A549 (cell line): ENCODE results near the gene KCNK3. TPM values are rescaled to one million over a fixed set of nuclear protein-coding genes. Genes with fewer than 3 reads are reported as not detected.

Experiments
- ATAC-seq, 2 experiments: fragments of 200-7000 bp in 1 of 2; fragments of >200 bp in 1 of 2; cut with Nextera tagmentation in 1 of 2; cut with Tn5 transposase in 1 of 2; 3 replicates each; pipeline versions ENCODE4 v1.8.0 to v1.9.1; 2018 to 2020; ENCODE audit warnings: mild to moderate bottlenecking in 1 of 2, moderate library complexity in 1 of 2
- CTCF ChIA-PET: fragments of 300-600 bp; sonication (Branson Sonifier 250); formaldehyde crosslinking; extraction: SDS; loops from one replicate; lab custom pipeline; 2021; ENCODE audit warnings: antibody characterized with exemption, inconsistent platforms; lab: Yijun Ruan, JAX
- POLR2A ChIA-PET: fragments of 350-600 bp; formaldehyde crosslinking; extraction: SDS; loops from one replicate; lab custom pipeline; 2021; ENCODE audit warnings: antibody characterized with exemption, inconsistent platforms; lab: Yijun Ruan, JAX
- DNase-seq, 2 experiments: peaks; one replicate each; pipeline versions ENCODE4 v3.0.0 to v3.0.0-alpha.2; 2011 to 2016; ENCODE audit warnings: low read depth in 1 of 2, low spot score in 1 of 2
- FAIRE-seq: peaks from 2 replicates; lab custom pipeline; 2011; peaks lifted over from hg19 to GRCh38; lab: Jason Lieb, UNC
- H3K27ac ChIP-seq, 2 experiments: fragments of >200 bp; sonication (Bioruptor Twin); formaldehyde crosslinking; 3 replicates each; pipeline ENCODE4 v1.5.1; 2016 to 2017
- H3K4me1 ChIP-seq: fragments of >200 bp; sonication (Bioruptor Twin); formaldehyde crosslinking; 3 replicates; pipeline ENCODE4 v1.6.1; 2016
- H3K4me2 ChIP-seq: fragments of >200 bp; sonication (Bioruptor Twin); formaldehyde crosslinking; 3 replicates; pipeline ENCODE4 v1.6.1; 2016
- H3K4me3 ChIP-seq: fragments of >200 bp; sonication (Bioruptor Twin); formaldehyde crosslinking; 3 replicates; pipeline ENCODE4 v1.5.1; 2016
- H3K9me3 ChIP-seq: fragments of >200 bp; sonication (Bioruptor Twin); formaldehyde crosslinking; 3 replicates; pipeline ENCODE4 v1.6.1; 2016
- BCL3 ChIP-seq: fragments of >200 bp; sonication (Bioruptor Twin); formaldehyde crosslinking; IDR thresholded peaks from 3 replicates; pipeline ENCODE4 v1.6.1; 2016
- CTCF ChIP-seq: fragments of >200 bp; sonication (Bioruptor Twin); formaldehyde crosslinking; IDR thresholded peaks from 3 replicates; pipeline ENCODE4 v1.5.1; 2016
- EHF ChIP-seq: fragments of 250-450 bp; sonication (Bioruptor Pico); IDR thresholded peaks from 2 replicates; pipeline ENCODE4 v1.5.0; 2020; ENCODE audit warnings: mild to moderate bottlenecking
- EP300 ChIP-seq, 2 experiments: fragments of >200 bp; sonication (Bioruptor Twin); formaldehyde crosslinking; IDR thresholded peaks; 2 replicates in 1 of 2; 3 replicates in 1 of 2; pipeline ENCODE4 v1.6.1; 2016 to 2017
- ESRRA ChIP-seq: fragments of 150-350 bp; IDR thresholded peaks from 2 replicates; pipeline ENCODE4 v1.6.1; 2014; ENCODE audit warnings: mild to moderate bottlenecking, low read length, borderline replicate concordance
- FOSB ChIP-seq: fragments of 250-450 bp; sonication (Bioruptor Pico); IDR thresholded peaks from 2 replicates; pipeline ENCODE4 v1.5.0; 2020; ENCODE audit warnings: mild to moderate bottlenecking, moderate library complexity
- FOSL2 ChIP-seq, 2 experiments: fragments of 450-650 bp in 1 of 2; fragments of >200 bp in 1 of 2; sonication (Bioruptor Twin) in 1 of 2; formaldehyde crosslinking; IDR thresholded peaks; 2 replicates each; pipeline versions ENCODE4 v1.5.0 to v1.6.1; 2016 to 2020; ENCODE audit warnings: mild to moderate bottlenecking in 1 of 2, moderate library complexity in 1 of 2
- GATA3 ChIP-seq: IDR thresholded peaks from 2 replicates; pipeline ENCODE4 v1.6.1; 2012; ENCODE audit warnings: borderline replicate concordance
- HDAC2 ChIP-seq: fragments of 200-600 bp; sonication (generic); IDR thresholded peaks from 2 replicates; pipeline ENCODE4 v1.6.1; 2016
- HES2 ChIP-seq: fragments of >200 bp; sonication (Bioruptor Twin); formaldehyde crosslinking; IDR thresholded peaks from 2 replicates; pipeline ENCODE4 v1.6.1; 2016
- HEYL ChIP-seq: fragments of 250-450 bp; sonication (Bioruptor Pico); IDR thresholded peaks from 2 replicates; pipeline ENCODE4 v1.8.0; 2021; ENCODE audit warnings: mild to moderate bottlenecking, moderate library complexity
- HOXA7 ChIP-seq: fragments of 250-450 bp; sonication (Bioruptor Pico); IDR thresholded peaks from 2 replicates; pipeline ENCODE4 v1.5.0; 2020; ENCODE audit warnings: mild to moderate bottlenecking, moderate library complexity
- HOXB13 ChIP-seq: fragments of 250-450 bp; sonication (Bioruptor Pico); IDR thresholded peaks from 2 replicates; pipeline ENCODE4 v1.5.0; 2020; ENCODE audit warnings: low read depth, mild to moderate bottlenecking, moderate library complexity
- HOXB5 ChIP-seq: fragments of 250-450 bp; sonication (Bioruptor Pico); IDR thresholded peaks from 2 replicates; pipeline ENCODE4 v1.5.0; 2020; ENCODE audit warnings: mild to moderate bottlenecking, moderate library complexity
- JUN ChIP-seq, 2 experiments: fragments of >200 bp; sonication (Bioruptor Twin); formaldehyde crosslinking; IDR thresholded peaks; 2 replicates in 1 of 2; 3 replicates in 1 of 2; pipeline ENCODE4 v1.6.1; 2016 to 2017
- JUNB ChIP-seq: fragments of >200 bp; sonication (Bioruptor Twin); formaldehyde crosslinking; IDR thresholded peaks from 2 replicates; pipeline ENCODE4 v1.6.1; 2016
- KDM5A ChIP-seq: fragments of 200-600 bp; sonication (generic); IDR thresholded peaks from 2 replicates; pipeline ENCODE4 v1.6.1; 2016; ENCODE audit warnings: antibody characterized with exemption, mild to moderate bottlenecking
- MAX ChIP-seq: IDR thresholded peaks from 2 replicates; pipeline ENCODE4 v1.6.1; 2012
- MYC ChIP-seq: IDR thresholded peaks from 2 replicates; pipeline ENCODE4 v1.6.1; 2012; ENCODE audit warnings: mild to moderate bottlenecking, inconsistent platforms, low read length, improper control_type of control experiment, borderline replicate concordance
- NR3C1 ChIP-seq: fragments of >200 bp; sonication (Bioruptor Twin); formaldehyde crosslinking; IDR thresholded peaks from 3 replicates; pipeline ENCODE4 v1.6.1; 2017
- PBX3 ChIP-seq: IDR thresholded peaks from 2 replicates; pipeline ENCODE4 v1.6.1; 2012
- POLR2A ChIP-seq: IDR thresholded peaks from 2 replicates; pipeline ENCODE4 v1.6.1; 2012; ENCODE audit warnings: mild to moderate bottlenecking, low read length
- RAD21 ChIP-seq, 2 experiments: fragments of >200 bp in 1 of 2; sonication (Bioruptor Twin) in 1 of 2; formaldehyde crosslinking in 1 of 2; IDR thresholded peaks in 1 of 2; conservative IDR thresholded peaks in 1 of 2; 2 replicates in 1 of 2; 3 replicates in 1 of 2; pipeline ENCODE4 v1.6.1; 2012 to 2018; ENCODE audit warnings: inconsistent platforms in 1 of 2
- RARB ChIP-seq: fragments of 250-450 bp; sonication (Bioruptor Pico); IDR thresholded peaks from 2 replicates; pipeline ENCODE4 v1.8.0; 2021; ENCODE audit warnings: mild to moderate bottlenecking, moderate library complexity
- REST ChIP-seq: fragments of 200-600 bp; sonication (generic); IDR thresholded peaks from 2 replicates; pipeline ENCODE4 v1.6.1; 2016; ENCODE audit warnings: antibody characterized with exemption, mild to moderate bottlenecking, moderate library complexity
- RFX5 ChIP-seq: fragments of 450-650 bp; IDR thresholded peaks from 2 replicates; pipeline ENCODE4 v1.7.1; 2014; ENCODE audit warnings: antibody characterized with exemption, mild to moderate bottlenecking, moderate library complexity
- SMC3 ChIP-seq: fragments of >200 bp; sonication (Bioruptor Twin); formaldehyde crosslinking; IDR thresholded peaks from 3 replicates; pipeline ENCODE4 v1.6.1; 2018; ENCODE audit warnings: inconsistent platforms
- USF2 ChIP-seq: fragments of 450-650 bp; IDR thresholded peaks from 2 replicates; pipeline ENCODE4 v1.6.1; 2014; ENCODE audit warnings: antibody characterized with exemption
- ZFP36 ChIP-seq: fragments of 450-650 bp; IDR thresholded peaks from 2 replicates; pipeline ENCODE4 v1.6.1; 2014; ENCODE audit warnings: borderline replicate concordance; ENCODE audit not compliant: partially characterized antibody
- ZSCAN20 ChIP-seq: fragments of 250-450 bp; sonication (Bioruptor Pico); IDR thresholded peaks from 2 replicates; pipeline ENCODE4 v1.8.0; 2022; ENCODE audit warnings: mild to moderate bottlenecking, moderate library complexity
- WGBS: methylation state at CpG from one replicate; pipeline ENCODE4 v1.1.6; 2017; ENCODE audit errors: missing lambda C conversion rate; 5-methylcytosine and 5-hydroxymethylcytosine counted together
- polyA plus RNA-seq, 4 experiments: library from polyadenylated mRNA; depleted of rRNA in 3 of 4; stranded (reverse); fragments of >200 nt; fragmentation: RNase III in 1 of 4; extraction: RNeasy Plus Mini Kit Qiagen cat#74134 plus additional on column Dnase treatment in 1 of 4; gene quantifications; 2 replicates in 3 of 4; 3 replicates in 1 of 4; pipeline ENCODE4 v1.2.3, GENCODE V29; 2011 to 2017

KCNK3 gene
- polyA plus RNA-seq, 2 of the 4 experiments (the other 2 are of a cell fraction), result 2.4 to 2.8 TPM

GRCh38 chr2:26721115-26722032 is 28.9 kb downstream of the KCNK3 start:
- peak overlapping the region; percentile 94 for H3K27ac ChIP-seq
- 19% methylated on average over 12 of the region's 12 CpGs for WGBS
- CTCF ChIA-PET, result interaction anchor here (0.8 to 4.9 kb wide), 11 partner anchors 10 to 219 kb away, joined by 3 to 38 read pairs (median 4); a partner anchor contains a TSS
- peaks cover 80% of the 10 kb centered on the region for H3K4me1 ChIP-seq
- FAIRE-seq (no peak), DNase-seq (peak; percentile 80 to 94), ATAC-seq (peak; percentile 40 to 59)
- POLR2A ChIA-PET, result interaction anchor here (0.8 to 1.4 kb wide), 4 partner anchors 8 to 89 kb away, joined by 3 to 5 read pairs (median 3); no protein-coding TSS in a partner anchor
- no peaks in the 10 kb centered on the region for H3K9me3 ChIP-seq
- peak overlapping the region; percentile 78 for H3K4me2 ChIP-seq
- H3K4me3 ChIP-seq, result no peak overlapping the region
- peak; percentile 82 for TF ChIP-seq MAX
- peak; percentile 42; the same call in 1 of the 2 replicates for TF ChIP-seq ESRRA
- no peak for TF ChIP-seq USF2
- TF ChIP-seq HEYL (CRISPR knock-in tag), result no peak
- 0 out of 3 replicates have a peak, but pooled peaks have one; percentile 68 for TF ChIP-seq BCL3
- peak; percentile 18 for TF ChIP-seq POLR2A
- TF ChIP-seq FOSB, result no peak
- TF ChIP-seq MYC, result 0 out of 2 replicates have a peak, but pooled peaks have one; percentile 4
- peak; percentile 32; the same call in 2 of the 3 replicates for TF ChIP-seq SMC3
- no peak for TF ChIP-seq HES2
- no peak; the same call in 1 of the 2 replicates for TF ChIP-seq HOXB5 (CRISPR knock-in tag)
- peak; percentile 73 for TF ChIP-seq HOXA7 (CRISPR knock-in tag)
- peak; percentile 28; the same call in 1 of the 2 replicates for TF ChIP-seq EHF (CRISPR knock-in tag)
- no peak for TF ChIP-seq NR3C1
- TF ChIP-seq REST, result no peak
- peak; percentile 95 to 98; a peak in 4 of 5 replicates for TF ChIP-seq EP300 (IDR thresholded peaks at IDR 0.05)
- peak; percentile 18 to 53; a peak in 4 of 5 replicates for TF ChIP-seq RAD21 (conservative IDR thresholded peaks at IDR 0.05 in 1 of 2, IDR thresholded peaks at IDR 0.05 in 1 of 2)
- TF ChIP-seq HOXB13, result peak; percentile 77
- 0 out of 2 replicates have a peak, but pooled peaks have one; percentile 34 for TF ChIP-seq RFX5
- no peak for TF ChIP-seq HDAC2
- TF ChIP-seq GATA3, result peak; percentile 97
- TF ChIP-seq RARB, result peak; percentile 77; the same call in 1 of the 2 replicates
- no peak for TF ChIP-seq CTCF
- TF ChIP-seq PBX3, result peak; percentile 85
- peak; percentile 85 for TF ChIP-seq JUNB
- TF ChIP-seq JUN (IDR thresholded peaks at IDR 0.05), result peak; percentile 94 to 97
- TF ChIP-seq ZFP36, result no peak
- no peak for TF ChIP-seq ZSCAN20 (CRISPR knock-in tag)
- TF ChIP-seq KDM5A, result no peak
- 0 out of 2 replicates have a peak, but pooled peaks have one; percentile 15 for TF ChIP-seq FOSL2 (IDR thresholded peaks at IDR 0.05)
- peak; percentile 62 for TF ChIP-seq FOSL2 (CRISPR knock-in tag; IDR thresholded peaks at IDR 0.05)
